Dermis blood vessel endothelial cell (primary cell): ENCODE results near the gene IKZF4. TPM values are rescaled to one million over a fixed set of nuclear protein-coding genes. Genes with fewer than 3 reads are reported as not detected.

Experiments used
- DNase-seq: peaks from one replicate; pipeline ENCODE4 v3.0.0; 2010
- total RNA-seq: library from RNA; depleted of rRNA; stranded (reverse); fragments of >200 nt; gene quantifications from 2 replicates; pipeline ENCODE4 v1.2.3, GENCODE V29; 2014

Gene IKZF4
- total RNA-seq, 1 donor from 2014 or later, result 1.4 TPM

DNA sequence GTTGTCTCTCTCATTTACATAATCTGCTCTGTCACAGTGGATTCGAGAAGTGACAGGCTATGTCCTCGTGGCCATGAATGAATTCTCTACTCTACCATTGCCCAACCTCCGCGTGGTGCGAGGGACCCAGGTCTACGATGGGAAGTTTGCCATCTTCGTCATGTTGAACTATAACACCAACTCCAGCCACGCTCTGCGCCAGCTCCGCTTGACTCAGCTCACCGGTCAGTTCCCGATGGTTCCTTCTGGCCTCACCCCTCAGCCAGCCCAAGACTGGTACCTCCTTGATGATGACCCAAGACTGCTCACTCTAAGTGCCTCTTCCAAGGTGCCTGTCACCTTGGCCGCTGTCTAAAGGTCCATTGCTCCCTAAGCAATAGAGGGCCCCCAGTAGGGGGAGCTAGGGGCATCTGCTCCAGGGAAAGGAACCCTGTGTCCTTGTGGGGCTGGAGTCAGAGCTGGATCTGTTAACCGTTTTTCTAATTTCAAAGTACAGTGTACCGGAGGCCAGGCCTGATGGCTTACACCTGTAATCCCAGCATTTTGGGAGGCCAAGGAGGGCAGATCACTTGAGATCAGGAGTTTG lies 64.2 kb downstream of the IKZF4 start:
- peak; percentile 53 for DNase-seq

GRCh38 chr12:56086096-56086495 lies 65.3 kb downstream of the IKZF4 start:
- DNase-seq, result no peak

DNA sequence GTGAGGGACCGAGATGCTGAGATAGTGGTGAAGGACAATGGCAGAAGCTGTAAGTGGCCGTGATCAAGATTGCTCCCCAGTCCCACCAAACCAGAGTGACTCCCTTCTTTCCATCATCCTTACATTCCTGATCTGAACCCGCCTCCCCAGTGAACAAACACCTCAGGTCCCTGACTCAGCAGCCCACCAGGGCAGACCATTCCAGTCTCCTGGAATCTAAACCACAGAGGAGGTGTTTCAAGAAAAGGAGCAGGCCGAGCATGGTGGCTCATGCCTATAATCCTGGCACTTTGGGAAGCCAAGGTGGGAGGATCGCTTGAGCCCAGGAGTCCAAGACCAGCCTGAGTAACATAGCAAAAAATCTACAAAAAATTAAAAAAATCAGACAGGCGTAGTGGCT lies 65.8 kb downstream of the IKZF4 start:
- no peak for DNase-seq

GRCh38 chr12:56087220-56087619 lies 66.4 kb downstream of the IKZF4 start:
- DNase-seq, result no peak

Other genes starting within 250 kb of the IKZF4 start
- 93.8 and 113 TPM in 2 replicates for gene SARNP, start 203.3 kb upstream of the IKZF4 start, total RNA-seq
- gene ORMDL2, start 203.0 kb upstream of the IKZF4 start, total RNA-seq, result 35.3 and 38.6 TPM in 2 replicates
- gene DNAJC14, start 191.5 kb upstream of the IKZF4 start, total RNA-seq, result 63.2 and 65.9 TPM in 2 replicates
- 0.68 and 1.1 TPM in 2 replicates for gene MMP19, start 178.1 kb upstream of the IKZF4 start, total RNA-seq
- 33.1 and 34.9 TPM in 2 replicates for gene PYM1, start 93.1 kb upstream of the IKZF4 start, total RNA-seq
- 23.7 and 41.5 TPM in 2 replicates for gene DGKA, start 89.9 kb upstream of the IKZF4 start, total RNA-seq
- gene PMEL, start 55.0 kb upstream of the IKZF4 start, total RNA-seq, result 0.37 and 1.5 TPM in 2 replicates
- 20.8 and 35.0 TPM in 2 replicates for gene CDK2, start 54.2 kb upstream of the IKZF4 start, total RNA-seq
- gene RAB5B, start 47.0 kb upstream of the IKZF4 start, total RNA-seq, result 44.8 and 67.1 TPM in 2 replicates
- 12.4 and 18.9 TPM in 2 replicates for gene SUOX, start 23.8 kb upstream of the IKZF4 start, total RNA-seq
- 199 and 372 TPM in 2 replicates for gene RPS26, start 20.9 kb downstream of the IKZF4 start, total RNA-seq
- gene ERBB3, start 59.1 kb downstream of the IKZF4 start, total RNA-seq, result 0.34 and 0.88 TPM in 2 replicates
- 106 and 276 TPM in 2 replicates for gene PA2G4, start 83.5 kb downstream of the IKZF4 start, total RNA-seq
- gene RPL41, start 95.6 kb downstream of the IKZF4 start, total RNA-seq, result 2,567 and 3,056 TPM in 2 replicates
- 4.7 and 5.6 TPM in 2 replicates for gene ZC3H10, start 97.2 kb downstream of the IKZF4 start, total RNA-seq
- 400 and 456 TPM in 2 replicates for gene ESYT1, start 107.2 kb downstream of the IKZF4 start, total RNA-seq
- 80.8 and 96.8 TPM in 2 replicates for gene MYL6B, start 131.5 kb downstream of the IKZF4 start, total RNA-seq
- gene MYL6, start 137.3 kb downstream of the IKZF4 start, total RNA-seq, result 1,647 and 2,863 TPM in 2 replicates
- gene SMARCC2, start 168.4 kb downstream of the IKZF4 start, total RNA-seq, result 47.5 and 51.2 TPM in 2 replicates
- 102 and 119 TPM in 2 replicates for gene RNF41, start 200.9 kb downstream of the IKZF4 start, total RNA-seq
- gene NABP2, start 203.3 kb downstream of the IKZF4 start, total RNA-seq, result 24.8 and 32.9 TPM in 2 replicates
- gene SLC39A5, start 209.0 kb downstream of the IKZF4 start, total RNA-seq, result not detected in 2 replicates
- 23.0 and 31.5 TPM in 2 replicates for gene ANKRD52, start 237.3 kb downstream of the IKZF4 start, total RNA-seq
- 8.4 and 10.0 TPM in 2 replicates for gene COQ10A, start 245.9 kb downstream of the IKZF4 start, total RNA-seq